ENCODE results near the gene ARHGAP6. TPM values are rescaled to one million over a fixed set of nuclear protein-coding genes. Genes with fewer than 3 reads are reported as not detected.

ARHGAP6 gene
- polyA plus RNA-seq, 1 experiment: 1.3 TPM

DNA sequence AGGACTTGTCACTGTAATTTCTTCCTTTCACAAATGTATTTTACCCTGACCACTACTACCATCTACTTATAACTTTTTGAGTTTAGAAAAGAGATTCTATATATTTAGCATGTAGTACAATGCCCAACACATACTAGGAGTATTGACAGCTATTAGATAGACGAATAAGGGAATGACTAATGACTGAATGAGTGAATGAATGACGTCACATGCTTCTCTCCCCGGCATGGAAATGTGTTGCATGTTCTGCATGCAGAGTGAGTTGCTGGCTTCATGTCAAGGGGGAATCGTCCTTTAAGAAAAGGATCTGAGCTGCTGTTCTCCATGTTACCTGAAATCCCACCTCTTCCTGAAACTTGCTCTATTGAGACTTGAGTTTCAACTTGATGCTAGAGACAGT, 459.9 kb downstream of the ARHGAP6 start:
- H3K36me3 ChIP-seq (ENCODE audit: control insufficient read depth, insufficient read depth, low read length): no peaks in the 10 kb centered on the region
- no peaks in the 10 kb centered on the region for H3K27me3 ChIP-seq (ENCODE audit: control insufficient read depth, insufficient read depth, low read length)
- DNase-seq (ENCODE audit: low read depth): no peak
- TF ChIP-seq, protein P1, sequence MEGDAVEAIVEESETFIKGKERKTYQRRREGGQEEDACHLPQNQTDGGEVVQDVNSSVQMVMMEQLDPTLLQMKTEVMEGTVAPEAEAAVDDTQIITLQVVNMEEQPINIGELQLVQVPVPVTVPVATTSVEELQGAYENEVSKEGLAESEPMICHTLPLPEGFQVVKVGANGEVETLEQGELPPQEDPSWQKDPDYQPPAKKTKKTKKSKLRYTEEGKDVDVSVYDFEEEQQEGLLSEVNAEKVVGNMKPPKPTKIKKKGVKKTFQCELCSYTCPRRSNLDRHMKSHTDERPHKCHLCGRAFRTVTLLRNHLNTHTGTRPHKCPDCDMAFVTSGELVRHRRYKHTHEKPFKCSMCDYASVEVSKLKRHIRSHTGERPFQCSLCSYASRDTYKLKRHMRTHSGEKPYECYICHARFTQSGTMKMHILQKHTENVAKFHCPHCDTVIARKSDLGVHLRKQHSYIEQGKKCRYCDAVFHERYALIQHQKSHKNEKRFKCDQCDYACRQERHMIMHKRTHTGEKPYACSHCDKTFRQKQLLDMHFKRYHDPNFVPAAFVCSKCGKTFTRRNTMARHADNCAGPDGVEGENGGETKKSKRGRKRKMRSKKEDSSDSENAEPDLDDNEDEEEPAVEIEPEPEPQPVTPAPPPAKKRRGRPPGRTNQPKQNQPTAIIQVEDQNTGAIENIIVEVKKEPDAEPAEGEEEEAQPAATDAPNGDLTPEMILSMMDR (IDR thresholded peaks at IDR 0.05; ENCODE audit: insufficient read depth, low read depth, low read length): no peak
- H3K4me3 ChIP-seq (ENCODE audit: low read depth, low read length): no peak overlapping the region
- ChIA-PET POLR2A (no interaction called here), CTCF (no interaction called here)

DNA sequence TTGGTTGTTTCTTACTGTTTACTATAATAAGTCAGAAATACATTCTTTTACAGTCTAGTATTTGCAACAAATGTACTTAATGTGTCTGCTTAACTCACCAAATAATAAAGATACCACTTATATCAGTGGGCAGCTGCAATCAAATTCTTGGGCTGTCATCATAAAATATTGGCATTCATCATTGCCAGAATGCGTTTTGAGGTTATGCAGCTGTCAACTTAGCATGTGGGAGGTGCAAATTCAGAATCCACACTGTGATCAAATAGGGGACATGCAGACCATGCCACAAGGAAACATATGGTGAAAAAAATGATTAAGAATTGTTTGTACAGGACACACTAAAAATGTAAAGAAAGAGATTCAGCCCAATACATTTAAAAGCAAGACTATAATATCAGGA, 468.0 kb downstream of the ARHGAP6 start:
- TF ChIP-seq, protein P1 (IDR thresholded peaks at IDR 0.05; ENCODE audit: insufficient read depth, low read depth, low read length): no peak
- H3K27me3 ChIP-seq (ENCODE audit: control insufficient read depth, insufficient read depth, low read length): no peaks in the 10 kb centered on the region
- H3K36me3 ChIP-seq (ENCODE audit: control insufficient read depth, insufficient read depth, low read length): no peaks in the 10 kb centered on the region
- POLR2A ChIA-PET: no interaction called here
- CTCF ChIA-PET: no interaction called here
- no peak overlapping the region for H3K4me3 ChIP-seq (ENCODE audit: low read depth, low read length)
- DNase-seq (ENCODE audit: low read depth): no peak

DNA sequence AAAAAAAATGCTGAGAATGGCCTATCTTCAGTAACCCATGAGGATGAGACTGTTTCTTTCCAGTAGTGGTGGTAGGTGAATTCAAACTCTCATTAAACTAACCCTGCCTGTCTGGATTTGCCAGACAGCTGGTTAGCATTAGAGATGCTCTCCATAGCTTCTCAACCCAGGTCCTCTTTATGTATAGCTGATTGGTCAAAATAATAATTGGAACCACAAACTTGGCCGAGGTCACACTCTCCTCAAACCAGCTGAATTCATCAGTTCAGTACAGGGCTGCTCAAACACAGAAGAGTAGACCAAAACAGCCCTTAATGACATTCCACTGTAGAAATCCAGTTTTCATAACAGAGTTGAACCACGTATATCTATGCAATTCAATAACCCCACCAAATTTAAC, 469.2 kb downstream of the ARHGAP6 start:
- TF ChIP-seq, protein P1 (IDR thresholded peaks at IDR 0.05; ENCODE audit: insufficient read depth, low read depth, low read length): no peak
- no peaks in the 10 kb centered on the region for H3K36me3 ChIP-seq (ENCODE audit: control insufficient read depth, insufficient read depth, low read length)
- no peak overlapping the region for H3K4me3 ChIP-seq (ENCODE audit: low read depth, low read length)
- ChIA-PET POLR2A (no interaction called here), CTCF (interaction anchor here (0.7 kb wide), 1 partner anchor 51 kb away, joined by 3 read pairs; no protein-coding TSS in a partner anchor)
- no peak for DNase-seq (ENCODE audit: low read depth)
- H3K27me3 ChIP-seq (ENCODE audit: control insufficient read depth, insufficient read depth, low read length): no peaks in the 10 kb centered on the region

DNA sequence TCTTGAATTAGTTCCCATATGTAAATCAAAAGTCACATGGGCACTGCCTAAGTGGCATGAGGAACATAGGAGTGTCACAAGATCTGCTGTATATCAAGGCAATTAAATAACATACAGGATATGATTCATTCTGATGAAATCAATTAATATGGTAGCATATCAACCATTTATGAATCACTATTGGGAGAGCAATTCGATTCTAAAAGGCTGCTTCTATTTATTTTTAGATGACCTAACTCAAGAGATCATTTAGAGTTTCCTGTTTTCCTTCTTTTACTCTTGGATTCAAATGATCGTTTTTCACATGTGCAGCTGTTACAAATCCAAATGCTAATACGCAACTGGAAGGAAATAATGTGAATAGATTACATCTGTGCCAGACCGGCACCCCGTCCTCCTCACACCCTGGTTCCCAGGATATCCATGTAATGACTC, 472.7 kb downstream of the ARHGAP6 start:
- POLR2A ChIA-PET: no interaction called here
- Histone ChIP-seq H3K4me3 (ENCODE audit: low read depth, low read length) (no peak overlapping the region), H3K36me3 (ENCODE audit: control insufficient read depth, insufficient read depth, low read length) (no peaks in the 10 kb centered on the region), H3K27me3 (ENCODE audit: control insufficient read depth, insufficient read depth, low read length) (no peaks in the 10 kb centered on the region)
- TF ChIP-seq, protein P1 (IDR thresholded peaks at IDR 0.05; ENCODE audit: insufficient read depth, low read depth, low read length): no peak
- CTCF ChIA-PET: no interaction called here
- DNase-seq (ENCODE audit: low read depth): no peak

DNA sequence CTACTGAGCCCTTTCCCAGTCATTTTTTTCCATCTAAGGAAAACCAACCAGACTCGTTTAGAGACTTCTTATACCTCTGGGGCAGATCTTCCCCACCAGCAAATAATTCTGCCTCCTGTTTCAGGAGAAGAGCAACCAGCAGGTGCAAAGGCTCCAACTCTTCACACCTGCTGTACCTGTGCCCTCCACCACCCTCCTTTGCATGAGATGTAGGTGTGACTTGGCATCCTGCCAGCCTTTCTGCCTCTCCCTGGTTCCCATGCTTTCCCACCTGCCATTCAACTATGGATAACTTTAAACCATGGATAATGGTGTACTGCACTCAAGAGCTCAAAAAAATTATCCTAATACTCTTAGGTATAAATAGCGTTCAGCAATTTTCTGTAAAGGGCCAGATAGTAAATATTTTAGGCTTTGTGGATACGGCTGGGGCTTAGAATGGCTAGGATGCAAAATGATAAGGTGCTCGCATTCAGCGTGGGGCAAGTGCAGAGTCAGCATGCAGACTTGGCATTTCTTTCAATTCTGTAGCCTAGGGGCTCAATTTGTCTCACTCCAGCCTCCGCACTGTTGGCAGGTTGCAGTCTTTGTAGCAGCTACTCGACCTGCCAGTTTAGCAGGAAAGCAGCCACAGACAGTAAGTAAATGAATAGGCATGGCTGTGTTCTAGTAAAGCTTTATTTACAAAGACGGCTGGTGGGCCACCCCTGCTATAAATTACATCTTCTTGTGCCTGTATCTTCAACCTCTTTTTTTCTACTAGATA, 474.8 kb downstream of the ARHGAP6 start:
- CTCF ChIA-PET: no interaction called here
- TF ChIP-seq, protein P1 (IDR thresholded peaks at IDR 0.05; ENCODE audit: insufficient read depth, low read depth, low read length): no peak
- H3K27me3 ChIP-seq (ENCODE audit: control insufficient read depth, insufficient read depth, low read length): no peaks in the 10 kb centered on the region
- POLR2A ChIA-PET: no interaction called here
- H3K4me3 ChIP-seq (ENCODE audit: low read depth, low read length): no peak overlapping the region
- H3K36me3 ChIP-seq (ENCODE audit: control insufficient read depth, insufficient read depth, low read length): no peaks in the 10 kb centered on the region
- DNase-seq (ENCODE audit: low read depth): no peak

All from BJ (cell line).